Tibial nerve (tissue), 4 donors: ENCODE measurements around the gene OR52E5.

Experiments used
- EP300 ChIP-seq, 2 donors: sonication (generic); formaldehyde crosslinking; IDR thresholded peaks; one replicate each; pipeline ENCODE4 v1.6.1; 2017; ENCODE audit warnings: antibody characterized with exemption in 2 of 2, mild to moderate bottlenecking in 1 of 2
- POLR2A ChIP-seq, 2 donors: fragments of 450-650 bp; IDR thresholded peaks; one replicate each; pipeline ENCODE4 v1.6.1; 2017; ENCODE audit warnings: antibody characterized with exemption in 2 of 2, mild to moderate bottlenecking in 2 of 2, moderate library complexity in 2 of 2
- TF ChIP-seq, protein P1 (sequence below), 5 experiments: fragments of 200-600 bp in 3 of 5; fragments of 450-650 bp in 2 of 5; sonication (generic) in 3 of 5; IDR thresholded peaks; one replicate each; pipeline ENCODE4 v1.5.1; 2016 to 2019; ENCODE audit warnings: antibody characterized with exemption in 5 of 5, mild to moderate bottlenecking in 3 of 5, moderate library complexity in 2 of 5

DNA sequence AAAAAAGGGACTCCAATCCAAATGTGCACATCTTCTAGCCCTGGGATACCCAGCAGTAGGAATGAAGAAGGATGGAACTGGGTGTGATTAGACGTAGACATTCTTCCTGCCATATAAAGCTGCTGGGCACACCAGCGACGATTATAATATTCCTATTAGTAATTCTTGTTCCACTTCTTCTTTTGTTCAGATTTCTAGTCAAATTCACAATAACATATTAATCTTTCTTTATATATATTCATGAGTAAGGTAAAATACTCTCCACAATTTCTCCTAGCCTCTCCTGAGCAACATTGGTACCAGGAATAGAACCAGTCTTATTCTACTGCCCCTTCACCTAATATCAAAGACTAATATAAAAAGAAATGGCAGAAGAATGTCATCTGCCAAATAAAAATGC lies 35.4 kb upstream of the OR52E5 start, which contains the start of gene OR52E8:
- TF ChIP-seq, protein P1, sequence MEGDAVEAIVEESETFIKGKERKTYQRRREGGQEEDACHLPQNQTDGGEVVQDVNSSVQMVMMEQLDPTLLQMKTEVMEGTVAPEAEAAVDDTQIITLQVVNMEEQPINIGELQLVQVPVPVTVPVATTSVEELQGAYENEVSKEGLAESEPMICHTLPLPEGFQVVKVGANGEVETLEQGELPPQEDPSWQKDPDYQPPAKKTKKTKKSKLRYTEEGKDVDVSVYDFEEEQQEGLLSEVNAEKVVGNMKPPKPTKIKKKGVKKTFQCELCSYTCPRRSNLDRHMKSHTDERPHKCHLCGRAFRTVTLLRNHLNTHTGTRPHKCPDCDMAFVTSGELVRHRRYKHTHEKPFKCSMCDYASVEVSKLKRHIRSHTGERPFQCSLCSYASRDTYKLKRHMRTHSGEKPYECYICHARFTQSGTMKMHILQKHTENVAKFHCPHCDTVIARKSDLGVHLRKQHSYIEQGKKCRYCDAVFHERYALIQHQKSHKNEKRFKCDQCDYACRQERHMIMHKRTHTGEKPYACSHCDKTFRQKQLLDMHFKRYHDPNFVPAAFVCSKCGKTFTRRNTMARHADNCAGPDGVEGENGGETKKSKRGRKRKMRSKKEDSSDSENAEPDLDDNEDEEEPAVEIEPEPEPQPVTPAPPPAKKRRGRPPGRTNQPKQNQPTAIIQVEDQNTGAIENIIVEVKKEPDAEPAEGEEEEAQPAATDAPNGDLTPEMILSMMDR (IDR thresholded peaks at IDR 0.05) = no peak
- no peak for TF ChIP-seq POLR2A (IDR thresholded peaks at IDR 0.05)
- no peak for TF ChIP-seq EP300 (IDR thresholded peaks at IDR 0.05)
